Neural cell (in vitro differentiated cells): ENCODE data around the gene USH1C. TPM values are rescaled to one million over a fixed set of nuclear protein-coding genes. Genes with fewer than 3 reads are reported as not detected.
A peak's percentile ranks its signal among the peaks of the same experiment; 100 is the strongest.

Experiments used
- H2AFZ ChIP-seq: fragments of 200-600, 300-800 bp; sonication (generic), shearing (Covaris generic); 2 replicates; pipeline ENCODE4 v1.6.0; 2014; ENCODE audit warnings: low read depth, mild to moderate bottlenecking, antibody characterized with exemption, low read length, moderate library complexity
- H3F3A ChIP-seq: fragments of 200-600 bp; shearing (Covaris generic); 2 replicates; pipeline ENCODE4 v1.6.1; 2016; ENCODE audit warnings: mild to moderate bottlenecking, moderate library complexity, mixed read lengths, antibody characterized with exemption, low read length; ENCODE audit not compliant: insufficient read depth, poor library complexity, severe bottlenecking
- H3K27ac ChIP-seq: fragments of 200-600, 300-800 bp; sonication (generic), shearing (Covaris generic); 2 replicates; pipeline ENCODE4 v1.5.1; 2014; ENCODE audit warnings: mild to moderate bottlenecking, low read length, moderate library complexity
- H3K27me3 ChIP-seq: fragments of 300-800, 200-600 bp; sonication (generic), shearing (Covaris generic); 2 replicates; pipeline ENCODE4 v1.6.0; 2014; ENCODE audit warnings: mild to moderate bottlenecking, low read depth, low read length, moderate library complexity; ENCODE audit not compliant: insufficient read depth
- H3K36me3 ChIP-seq: fragments of 300-800, 200-600 bp; sonication (generic), shearing (Covaris generic); 2 replicates; pipeline ENCODE4 v1.5.1; 2014; ENCODE audit warnings: mild to moderate bottlenecking, antibody characterized with exemption, low read length, moderate library complexity; ENCODE audit not compliant: insufficient read depth
- H3K4me2 ChIP-seq: fragments of 300-800, 200-600 bp; sonication (generic), shearing (Covaris generic); 2 replicates; pipeline ENCODE4 v1.6.0; 2014; ENCODE audit warnings: mild to moderate bottlenecking, low read length
- H3K4me3 ChIP-seq: fragments of 300-800, 200-600 bp; sonication (generic), shearing (Covaris generic); 2 replicates; pipeline ENCODE4 v1.5.1; 2014; ENCODE audit warnings: mild to moderate bottlenecking, low read length, moderate library complexity
- H3K79me2 ChIP-seq: fragments of 200-600 bp; shearing (Covaris generic); replicated peaks from 2 replicates; pipeline ENCODE4 v1.6.0; 2014; ENCODE audit warnings: mild to moderate bottlenecking, low read length, moderate library complexity; ENCODE audit not compliant: insufficient read depth
- H3K9ac ChIP-seq: fragments of 300-800, 200-600 bp; sonication (generic), shearing (Covaris generic); 2 replicates; pipeline ENCODE4 v1.6.1; 2016; ENCODE audit warnings: mild to moderate bottlenecking, low read length, mixed read lengths
- H3K9me2 ChIP-seq: fragments of 200-600 bp; shearing (Covaris generic); 2 replicates; pipeline ENCODE4 v1.6.1; 2016; ENCODE audit warnings: mild to moderate bottlenecking, low read length, mixed read lengths; ENCODE audit not compliant: insufficient read depth
- H3K9me3 ChIP-seq: fragments of 200-600, 300-800 bp; sonication (generic), shearing (Covaris generic); 2 replicates; pipeline ENCODE4 v1.6.1; 2016; ENCODE audit warnings: mild to moderate bottlenecking, mixed run types, low read length, moderate library complexity, mixed read lengths
- H4K20me1 ChIP-seq: fragments of 200-600 bp; shearing (Covaris generic); 2 replicates; pipeline ENCODE4 v1.6.1; 2016; ENCODE audit warnings: mild to moderate bottlenecking, mixed run types; ENCODE audit not compliant: insufficient read depth
- EP300 ChIP-seq: fragments of 450-650 bp; conservative IDR thresholded peaks from 2 replicates; pipeline ENCODE4 v1.6.1; 2014; ENCODE audit warnings: antibody characterized with exemption, mild to moderate bottlenecking, moderate library complexity; ENCODE audit not compliant: poor library complexity, severe bottlenecking
- EZH2 ChIP-seq: fragments of 200-600, 300-800 bp; shearing (Covaris generic), sonication (generic); IDR thresholded peaks from 2 replicates; pipeline ENCODE4 v1.6.1; 2014; ENCODE audit warnings: antibody characterized with exemption, low read length, borderline replicate concordance, mild to moderate bottlenecking; ENCODE audit not compliant: insufficient read depth, poor library complexity, severe bottlenecking
- MXI1 ChIP-seq: fragments of 450-650 bp; conservative IDR thresholded peaks from 2 replicates; pipeline ENCODE4 v1.6.1; 2014; ENCODE audit warnings: antibody characterized with exemption, mild to moderate bottlenecking; ENCODE audit not compliant: poor library complexity, severe bottlenecking
- POLR2AphosphoS5 ChIP-seq: IDR thresholded peaks from 2 replicates; pipeline ENCODE4 v1.6.1; 2012
- RAD21 ChIP-seq: fragments of 450-650 bp; conservative IDR thresholded peaks from 2 replicates; pipeline ENCODE4 v1.6.1; 2014; ENCODE audit warnings: antibody characterized with exemption, mild to moderate bottlenecking, moderate library complexity
- SMC3 ChIP-seq: fragments of 450-650 bp; conservative IDR thresholded peaks from 2 replicates; pipeline ENCODE4 v1.6.1; 2014; ENCODE audit warnings: antibody characterized with exemption, mild to moderate bottlenecking, moderate library complexity; ENCODE audit not compliant: poor library complexity
- TAF1 ChIP-seq: IDR thresholded peaks from 2 replicates; pipeline ENCODE4 v1.6.1; 2012; ENCODE audit warnings: low read depth
- polyA plus RNA-seq: library from polyadenylated mRNA; depleted of rRNA; stranded (reverse); fragments of >200 nt; gene quantifications from 2 replicates; pipeline ENCODE4 v1.2.3, GENCODE V29; 2014
- TF ChIP-seq, protein P1 (sequence below): fragments of 450-650 bp; IDR thresholded peaks from 2 replicates; pipeline ENCODE4 v1.5.1; 2014; ENCODE audit warnings: antibody characterized with exemption, mild to moderate bottlenecking, moderate library complexity; ENCODE audit not compliant: poor library complexity, severe bottlenecking
- TF ChIP-seq, protein P2 (sequence below): IDR thresholded peaks from 2 replicates; pipeline ENCODE4 v1.6.1; 2012; ENCODE audit warnings: borderline replicate concordance

Gene USH1C
- polyA plus RNA-seq, 1 donor from 2014 or later: 0.67 TPM

DNA sequence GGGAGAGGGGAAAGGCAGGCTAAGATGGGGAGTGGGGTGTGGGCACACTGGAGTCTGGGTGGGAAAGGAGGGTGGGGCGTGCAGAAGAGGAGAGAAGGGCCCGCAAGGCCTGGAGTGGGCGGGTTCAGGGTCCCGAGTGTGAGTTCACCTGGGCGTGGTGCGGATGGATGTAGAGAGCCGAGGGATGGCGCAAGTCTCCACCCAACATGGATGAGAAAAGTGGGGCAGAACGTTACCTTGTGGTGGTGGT lies 67.2 kb downstream of the USH1C start:
- H3K4me2 ChIP-seq: no peak overlapping the region
- TF ChIP-seq MXI1: no peak
- TF ChIP-seq EP300: no peak
- TF ChIP-seq EZH2: no peak
- no peak for TF ChIP-seq TAF1
- TF ChIP-seq SMC3: no peak
- TF ChIP-seq, protein P1, sequence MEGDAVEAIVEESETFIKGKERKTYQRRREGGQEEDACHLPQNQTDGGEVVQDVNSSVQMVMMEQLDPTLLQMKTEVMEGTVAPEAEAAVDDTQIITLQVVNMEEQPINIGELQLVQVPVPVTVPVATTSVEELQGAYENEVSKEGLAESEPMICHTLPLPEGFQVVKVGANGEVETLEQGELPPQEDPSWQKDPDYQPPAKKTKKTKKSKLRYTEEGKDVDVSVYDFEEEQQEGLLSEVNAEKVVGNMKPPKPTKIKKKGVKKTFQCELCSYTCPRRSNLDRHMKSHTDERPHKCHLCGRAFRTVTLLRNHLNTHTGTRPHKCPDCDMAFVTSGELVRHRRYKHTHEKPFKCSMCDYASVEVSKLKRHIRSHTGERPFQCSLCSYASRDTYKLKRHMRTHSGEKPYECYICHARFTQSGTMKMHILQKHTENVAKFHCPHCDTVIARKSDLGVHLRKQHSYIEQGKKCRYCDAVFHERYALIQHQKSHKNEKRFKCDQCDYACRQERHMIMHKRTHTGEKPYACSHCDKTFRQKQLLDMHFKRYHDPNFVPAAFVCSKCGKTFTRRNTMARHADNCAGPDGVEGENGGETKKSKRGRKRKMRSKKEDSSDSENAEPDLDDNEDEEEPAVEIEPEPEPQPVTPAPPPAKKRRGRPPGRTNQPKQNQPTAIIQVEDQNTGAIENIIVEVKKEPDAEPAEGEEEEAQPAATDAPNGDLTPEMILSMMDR: no peak
- no peak for TF ChIP-seq POLR2AphosphoS5
- TF ChIP-seq RAD21: no peak
- TF ChIP-seq, protein P2, sequence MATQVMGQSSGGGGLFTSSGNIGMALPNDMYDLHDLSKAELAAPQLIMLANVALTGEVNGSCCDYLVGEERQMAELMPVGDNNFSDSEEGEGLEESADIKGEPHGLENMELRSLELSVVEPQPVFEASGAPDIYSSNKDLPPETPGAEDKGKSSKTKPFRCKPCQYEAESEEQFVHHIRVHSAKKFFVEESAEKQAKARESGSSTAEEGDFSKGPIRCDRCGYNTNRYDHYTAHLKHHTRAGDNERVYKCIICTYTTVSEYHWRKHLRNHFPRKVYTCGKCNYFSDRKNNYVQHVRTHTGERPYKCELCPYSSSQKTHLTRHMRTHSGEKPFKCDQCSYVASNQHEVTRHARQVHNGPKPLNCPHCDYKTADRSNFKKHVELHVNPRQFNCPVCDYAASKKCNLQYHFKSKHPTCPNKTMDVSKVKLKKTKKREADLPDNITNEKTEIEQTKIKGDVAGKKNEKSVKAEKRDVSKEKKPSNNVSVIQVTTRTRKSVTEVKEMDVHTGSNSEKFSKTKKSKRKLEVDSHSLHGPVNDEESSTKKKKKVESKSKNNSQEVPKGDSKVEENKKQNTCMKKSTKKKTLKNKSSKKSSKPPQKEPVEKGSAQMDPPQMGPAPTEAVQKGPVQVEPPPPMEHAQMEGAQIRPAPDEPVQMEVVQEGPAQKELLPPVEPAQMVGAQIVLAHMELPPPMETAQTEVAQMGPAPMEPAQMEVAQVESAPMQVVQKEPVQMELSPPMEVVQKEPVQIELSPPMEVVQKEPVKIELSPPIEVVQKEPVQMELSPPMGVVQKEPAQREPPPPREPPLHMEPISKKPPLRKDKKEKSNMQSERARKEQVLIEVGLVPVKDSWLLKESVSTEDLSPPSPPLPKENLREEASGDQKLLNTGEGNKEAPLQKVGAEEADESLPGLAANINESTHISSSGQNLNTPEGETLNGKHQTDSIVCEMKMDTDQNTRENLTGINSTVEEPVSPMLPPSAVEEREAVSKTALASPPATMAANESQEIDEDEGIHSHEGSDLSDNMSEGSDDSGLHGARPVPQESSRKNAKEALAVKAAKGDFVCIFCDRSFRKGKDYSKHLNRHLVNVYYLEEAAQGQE: no peak

DNA sequence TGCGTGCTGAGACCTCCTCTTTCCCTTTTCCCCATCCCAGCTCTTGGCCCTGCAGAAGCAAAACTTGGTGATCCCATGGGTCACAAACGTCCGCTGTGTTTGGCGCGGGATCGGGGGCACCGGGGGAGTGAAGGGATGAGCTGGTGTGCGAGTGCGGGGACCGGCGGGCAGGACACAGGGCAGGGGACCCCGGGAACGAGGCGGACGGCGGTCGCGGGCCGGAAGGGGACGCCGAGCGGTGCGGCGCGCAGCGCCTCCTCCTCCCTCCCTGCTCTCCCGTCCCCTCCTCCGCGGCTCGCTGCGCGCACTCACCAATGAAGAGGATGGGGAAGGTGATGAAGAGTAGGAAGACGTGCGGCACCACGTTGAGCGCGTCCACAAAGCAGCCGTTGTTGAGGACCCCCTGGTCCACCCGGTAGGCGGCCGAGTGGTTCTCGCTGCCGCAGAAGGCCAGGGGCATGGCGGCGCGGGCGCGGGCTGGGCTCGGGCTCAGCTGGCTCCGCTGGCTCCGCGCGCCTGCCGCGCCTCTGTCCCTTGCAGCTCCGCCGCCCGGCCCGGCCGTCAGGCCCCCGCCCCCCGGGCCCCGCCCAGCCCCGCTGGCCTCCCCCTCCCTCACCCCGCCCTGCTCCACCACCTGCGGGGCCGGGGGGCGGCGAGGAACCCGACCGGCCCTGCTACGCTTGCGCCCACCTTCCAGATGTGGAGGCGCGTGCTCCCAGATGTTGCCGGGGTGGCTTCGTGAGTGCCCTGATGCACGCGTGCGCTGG lies 67.7 kb downstream of the USH1C start, which contains the start of gene ABCC8:
Gene ABCC8, minus strand, starts transcription at position 529 of the 767 bp plus-strand sequence. Its CDS starts 69 bp downstream, at position 460.
- H3K27ac ChIP-seq: no peak within 1 kb of the TSS
- peak within 1 kb of the TSS; percentile 63 for H3K9ac ChIP-seq

More for the DNA sequence above, 67.2 kb downstream of the USH1C start:
- Histone ChIP-seq H3K9me3 (no peaks in the 10 kb centered on the region), H3F3A (no peaks in the 10 kb centered on the region), H3K9me2 (no peaks in the 10 kb centered on the region), H3K27me3 (peaks cover 35% of the 10 kb centered on the region), H3K36me3 (no peaks in the 10 kb centered on the region), H3K79me2 (no peaks in the 10 kb centered on the region), H3K9ac (no peak overlapping the region), H3K4me3 (peak overlapping the region; percentile 83), H3K27ac (no peak overlapping the region), H2AFZ (no peak overlapping the region), H4K20me1 (no peaks in the 10 kb centered on the region)

More for the DNA sequence above, 67.7 kb downstream of the USH1C start, which contains the start of gene ABCC8:
- TF ChIP-seq MXI1 (peak; percentile 30), EP300 (no peak), SMC3 (no peak), EZH2 (no peak), RAD21 (peak; percentile 24)
- TF ChIP-seq, protein P1: no peak
- TF ChIP-seq, protein P2: no peak
- Histone ChIP-seq H3F3A (no peaks in the 10 kb centered on the region), H3K9me3 (no peaks in the 10 kb centered on the region), H3K79me2 (no peaks in the 10 kb centered on the region), H3K27me3 (peaks cover 35% of the 10 kb centered on the region), H3K4me3 (peak within 1 kb of the TSS; percentile 83), H3K36me3 (no peaks in the 10 kb centered on the region), H4K20me1 (no peaks in the 10 kb centered on the region), H3K4me2 (peak within 1 kb of the TSS; percentile 77), H3K9me2 (no peaks in the 10 kb centered on the region), H2AFZ (peak within 1 kb of the TSS; percentile 49)
